Trophoblast cell (in vitro differentiated cells and primary cell): ENCODE data around the gene EIF4EBP3.

Source experiments
- DNase-seq, 2 donors: peaks; one replicate each; pipeline ENCODE4 v3.0.0-alpha.2; 2016
- H2AFZ ChIP-seq: 2 replicates; pipeline ENCODE4 v1.6.1; 2013; ENCODE audit warnings: low read length, moderate library complexity, mild to moderate bottlenecking; ENCODE audit not compliant: insufficient read depth, poor library complexity
- H2AK5ac ChIP-seq: 2 replicates; pipeline ENCODE4 v1.6.1; 2013; ENCODE audit warnings: mild to moderate bottlenecking, low read length
- H2BK120ac ChIP-seq: 2 replicates; pipeline ENCODE4 v1.6.1; 2013; ENCODE audit warnings: low read length, mild to moderate bottlenecking, moderate library complexity; ENCODE audit not compliant: insufficient read depth, poor library complexity
- H2BK12ac ChIP-seq: 2 replicates; pipeline ENCODE4 v1.6.1; 2013; ENCODE audit warnings: mild to moderate bottlenecking, low read length, moderate library complexity
- H2BK5ac ChIP-seq: 2 replicates; pipeline ENCODE4 v1.6.1; 2013; ENCODE audit warnings: low read length, low read depth, moderate library complexity, mild to moderate bottlenecking; ENCODE audit not compliant: poor library complexity
- H3K14ac ChIP-seq: 2 replicates; pipeline ENCODE4 v1.6.1; 2013; ENCODE audit warnings: mild to moderate bottlenecking, low read length
- H3K18ac ChIP-seq: 2 replicates; pipeline ENCODE4 v1.6.1; 2013; ENCODE audit warnings: mild to moderate bottlenecking, low read length
- H3K23ac ChIP-seq: 2 replicates; pipeline ENCODE4 v1.6.1; 2013; ENCODE audit warnings: low read length
- H3K27ac ChIP-seq: 2 replicates; pipeline ENCODE4 v1.5.1; 2013; ENCODE audit warnings: low read depth, mild to moderate bottlenecking, inconsistent platforms, low read length, moderate library complexity
- H3K27me3 ChIP-seq: 2 replicates; pipeline ENCODE4 v1.6.1; 2013; ENCODE audit warnings: inconsistent platforms, mild to moderate bottlenecking, low read length, moderate library complexity; ENCODE audit not compliant: insufficient read depth
- H3K36me3 ChIP-seq, 2 experiments: 1 replicate in 1 of 2; 2 replicates in 1 of 2; pipeline ENCODE4 v1.6.1; 2013; ENCODE audit warnings: low read length in 2 of 2, mild to moderate bottlenecking in 2 of 2, moderate library complexity in 1 of 2; ENCODE audit not compliant: insufficient read depth in 2 of 2, control insufficient read depth in 1 of 2
- H3K4ac ChIP-seq: 2 replicates; pipeline ENCODE4 v1.6.1; 2013; ENCODE audit warnings: low read depth, mild to moderate bottlenecking, low read length, moderate library complexity
- H3K4me1 ChIP-seq, 2 experiments: 1 replicate in 1 of 2; 2 replicates in 1 of 2; pipeline ENCODE4 v1.6.1; 2013; ENCODE audit warnings: low read length in 2 of 2, mild to moderate bottlenecking in 2 of 2, moderate library complexity in 1 of 2; ENCODE audit not compliant: insufficient read depth in 2 of 2, control insufficient read depth in 1 of 2
- H3K4me2 ChIP-seq: 2 replicates; pipeline ENCODE4 v1.6.1; 2013; ENCODE audit warnings: inconsistent platforms, mild to moderate bottlenecking, low read length, moderate library complexity
- H3K4me3 ChIP-seq: 2 replicates; pipeline ENCODE4 v1.5.1; 2013; ENCODE audit warnings: mild to moderate bottlenecking, low read depth, low read length, inconsistent platforms
- H3K79me1 ChIP-seq: one replicate; pipeline ENCODE4 v1.6.1; 2013; ENCODE audit warnings: low read length
- H3K79me2 ChIP-seq: 2 replicates; pipeline ENCODE4 v1.6.1; 2013; ENCODE audit warnings: low read length, mild to moderate bottlenecking; ENCODE audit not compliant: control insufficient read depth, insufficient read depth, poor library complexity
- H3K9ac ChIP-seq: 2 replicates; pipeline ENCODE4 v1.6.1; 2013; ENCODE audit warnings: mild to moderate bottlenecking, low read length
- H3K9me3 ChIP-seq: 2 replicates; pipeline ENCODE4 v1.6.1; 2013; ENCODE audit warnings: low read depth, mild to moderate bottlenecking, control low read depth, inconsistent platforms, low read length; ENCODE audit not compliant: insufficient read depth
- H4K12ac ChIP-seq: 2 replicates; pipeline ENCODE4 v1.6.1; 2013; ENCODE audit warnings: low read depth, mild to moderate bottlenecking, low read length, moderate library complexity
- H4K8ac ChIP-seq: 2 replicates; pipeline ENCODE4 v1.6.1; 2013; ENCODE audit warnings: low read depth, mild to moderate bottlenecking, low read length, moderate library complexity
- H4K91ac ChIP-seq: one replicate; pipeline ENCODE4 v1.6.1; 2013; ENCODE audit warnings: low read depth, mild to moderate bottlenecking, low read length, moderate library complexity
- WGBS: extraction: QIAGEN DNeasy Blood & Tissue Kit; methylation state at CpG from one replicate; pipeline ENCODE4 v1.1.7; 2013; ENCODE audit warnings: missing lambda C conversion rate; ENCODE audit not compliant: insufficient read length, insufficient coverage; ENCODE audit errors: extremely low coverage; 5-methylcytosine and 5-hydroxymethylcytosine counted together

The EIF4EBP3 gene

GRCh38 chr5:140509898-140510297, 37.6 kb upstream of the EIF4EBP3 start:
- no peak overlapping the region for H3K23ac ChIP-seq
- no peak overlapping the region for H3K18ac ChIP-seq
- H3K27me3 ChIP-seq, result no peaks in the 10 kb centered on the region
- H2AK5ac ChIP-seq, result no peak overlapping the region
- no peak overlapping the region for H3K4me3 ChIP-seq
- no peak overlapping the region for H3K14ac ChIP-seq
- WGBS, result no CpG with 5 or more reads among the region's 4 CpGs
- no peak overlapping the region for H4K91ac ChIP-seq
- no peaks in the 10 kb centered on the region for H3K4me1 ChIP-seq
- no peak for DNase-seq
- H3K79me2 ChIP-seq, result no peaks in the 10 kb centered on the region
- H3K36me3 ChIP-seq, result peaks cover 31 to 33% of the 10 kb centered on the region in 2 experiments
- no peak overlapping the region for H2AFZ ChIP-seq
- H3K4me2 ChIP-seq, result no peak overlapping the region
- no peak overlapping the region for H3K9ac ChIP-seq
- H2BK120ac ChIP-seq, result no peak overlapping the region
- no peak overlapping the region for H2BK12ac ChIP-seq
- no peak overlapping the region for H2BK5ac ChIP-seq
- H3K27ac ChIP-seq, result no peak overlapping the region
- no peaks in the 10 kb centered on the region for H3K9me3 ChIP-seq
- H4K12ac ChIP-seq, result no peak overlapping the region
- H4K8ac ChIP-seq, result no peak overlapping the region
- H3K79me1 ChIP-seq, result no peaks in the 10 kb centered on the region
- no peak overlapping the region for H3K4ac ChIP-seq

GRCh38 chr5:140513124-140513523, 34.3 kb upstream of the EIF4EBP3 start:
- no CpG with 5 or more reads among the region's 2 CpGs for WGBS
- no peak overlapping the region for H3K14ac ChIP-seq

GRCh38 chr5:140524003-140524402, 23.5 kb upstream of the EIF4EBP3 start:
- Histone ChIP-seq H3K4me2 (no peak overlapping the region), H2BK12ac (no peak overlapping the region), H2AFZ (no peak overlapping the region), H3K4me3 (no peak overlapping the region), H3K27ac (no peak overlapping the region), H4K12ac (no peak overlapping the region), H3K9me3 (no peaks in the 10 kb centered on the region), H3K9ac (no peak overlapping the region), H3K14ac (no peak overlapping the region), H3K4me1 (no peaks in the 10 kb centered on the region), H3K36me3 (peaks cover 18 to 20% of the 10 kb centered on the region in 2 experiments), H3K27me3 (no peaks in the 10 kb centered on the region), H4K8ac (no peak overlapping the region), H2BK120ac (no peak overlapping the region), H3K79me2 (no peaks in the 10 kb centered on the region), H3K4ac (no peak overlapping the region), H3K23ac (no peak overlapping the region), H2AK5ac (no peak overlapping the region), H3K18ac (no peak overlapping the region), H3K79me1 (no peaks in the 10 kb centered on the region), H4K91ac (no peak overlapping the region), H2BK5ac (no peak overlapping the region)
- DNase-seq, result no peak
- WGBS, result no CpG with 5 or more reads among the region's 2 CpGs

More at GRCh38 chr5:140513124-140513523, 34.3 kb upstream of the EIF4EBP3 start:
- H3K9me3 ChIP-seq, result no peaks in the 10 kb centered on the region
- no peak overlapping the region for H3K4ac ChIP-seq
- no peak overlapping the region for H2AFZ ChIP-seq
- no peak for DNase-seq
- no peak overlapping the region for H3K9ac ChIP-seq
- no peak overlapping the region for H4K8ac ChIP-seq
- no peak overlapping the region for H2BK12ac ChIP-seq
- H3K4me3 ChIP-seq, result no peak overlapping the region
- H3K4me1 ChIP-seq, result no peaks in the 10 kb centered on the region
- no peak overlapping the region for H4K91ac ChIP-seq
- H2BK5ac ChIP-seq, result no peak overlapping the region
- H3K4me2 ChIP-seq, result no peak overlapping the region
- H4K12ac ChIP-seq, result no peak overlapping the region
- H3K27me3 ChIP-seq, result no peaks in the 10 kb centered on the region
- no peak overlapping the region for H3K18ac ChIP-seq
- H2BK120ac ChIP-seq, result no peak overlapping the region
- H3K23ac ChIP-seq, result no peak overlapping the region
- H3K36me3 ChIP-seq, result peaks cover 23 to 28% of the 10 kb centered on the region in 2 experiments
- H3K27ac ChIP-seq, result no peak overlapping the region
- H3K79me1 ChIP-seq, result no peaks in the 10 kb centered on the region
- H2AK5ac ChIP-seq, result no peak overlapping the region
- H3K79me2 ChIP-seq, result no peaks in the 10 kb centered on the region

- DNase-seq, result no peak
- H3K27me3 ChIP-seq, result no peaks in the 10 kb centered on the region
- H3K4ac ChIP-seq, result no peak overlapping the region
- H3K9me3 ChIP-seq, result no peaks in the 10 kb centered on the region
- no peak overlapping the region for H3K18ac ChIP-seq
- H4K91ac ChIP-seq, result no peak overlapping the region
- no peak overlapping the region for H3K4me3 ChIP-seq
- no peak overlapping the region for H2AFZ ChIP-seq
- no peak overlapping the region for H3K9ac ChIP-seq
- no peaks in the 10 kb centered on the region for H3K79me2 ChIP-seq
- H3K4me2 ChIP-seq, result no peak overlapping the region
- WGBS, result no CpG with 5 or more reads among the region's 1 CpG
- H4K8ac ChIP-seq, result no peak overlapping the region
- peaks cover 16 to 23% of the 10 kb centered on the region in 2 experiments for H3K36me3 ChIP-seq
- H3K14ac ChIP-seq, result no peak overlapping the region
- no peak overlapping the region for H3K23ac ChIP-seq
- no peaks in the 10 kb centered on the region for H3K79me1 ChIP-seq
- no peak overlapping the region for H3K27ac ChIP-seq
- no peaks in the 10 kb centered on the region for H3K4me1 ChIP-seq
- no peak overlapping the region for H2AK5ac ChIP-seq
- H2BK12ac ChIP-seq, result no peak overlapping the region
- H2BK120ac ChIP-seq, result no peak overlapping the region
- no peak overlapping the region for H2BK5ac ChIP-seq
- no peak overlapping the region for H4K12ac ChIP-seq
These were observed 7.2 kb upstream of the EIF4EBP3 start for GRCh38 chr5:140540227-140540626.
